Brain pericyte (primary cell): Measurements from ENCODE around the gene MRGPRD.

Experiments used
- DNase-seq: peaks from one replicate; pipeline ENCODE4 v3.0.0-alpha.2; 2012; ENCODE audit warnings: low read depth, low spot score

The MRGPRD gene

GRCh38 chr11:68969386-68969785, 11.4 kb downstream of the MRGPRD start:
- DNase-seq, result no peak

- no peak for DNase-seq
Measured at GRCh38 chr11:68968306-68969250, 12.2 kb downstream of the MRGPRD start.

GRCh38 chr11:68966894-68967780, 13.6 kb downstream of the MRGPRD start:
- DNase-seq, result no peak

- DNase-seq, result no peak
Measured at GRCh38 chr11:68965901-68966853, 14.6 kb downstream of the MRGPRD start.

- DNase-seq, result no peak
Measured at GRCh38 chr11:68963779-68964178, 17.0 kb downstream of the MRGPRD start.

GRCh38 chr11:68962527-68963250, 18.1 kb downstream of the MRGPRD start:
- no peak for DNase-seq

- no peak for DNase-seq
Measured at GRCh38 chr11:68961245-68961644, 19.5 kb downstream of the MRGPRD start.

- DNase-seq, result no peak
Measured at GRCh38 chr11:68960294-68961071, 20.3 kb downstream of the MRGPRD start.

- DNase-seq, result no peak
Measured at GRCh38 chr11:68959465-68960293, 21.1 kb downstream of the MRGPRD start.

GRCh38 chr11:68958211-68958610, 22.6 kb downstream of the MRGPRD start:
- DNase-seq, result no peak

- no peak for DNase-seq
Measured at GRCh38 chr11:68956547-68957254, 24.1 kb downstream of the MRGPRD start.

GRCh38 chr11:68956142-68956541, 24.6 kb downstream of the MRGPRD start:
- DNase-seq, result no peak

GRCh38 chr11:68955607-68955958, 25.2 kb downstream of the MRGPRD start:
- no peak for DNase-seq

- DNase-seq, result no peak
Measured at GRCh38 chr11:68954836-68955606, 25.8 kb downstream of the MRGPRD start.

GRCh38 chr11:68950762-68951161, 30.0 kb downstream of the MRGPRD start:
- no peak for DNase-seq

- no peak for DNase-seq
Measured at GRCh38 chr11:68950270-68950669, 30.5 kb downstream of the MRGPRD start.

- DNase-seq, result no peak
Measured at GRCh38 chr11:68948935-68949334, 31.9 kb downstream of the MRGPRD start.

- DNase-seq, result no peak
Measured at GRCh38 chr11:68948496-68948895, 32.3 kb downstream of the MRGPRD start.
